ENCODE results near the gene BIRC7.

BIRC7 gene

DNA sequence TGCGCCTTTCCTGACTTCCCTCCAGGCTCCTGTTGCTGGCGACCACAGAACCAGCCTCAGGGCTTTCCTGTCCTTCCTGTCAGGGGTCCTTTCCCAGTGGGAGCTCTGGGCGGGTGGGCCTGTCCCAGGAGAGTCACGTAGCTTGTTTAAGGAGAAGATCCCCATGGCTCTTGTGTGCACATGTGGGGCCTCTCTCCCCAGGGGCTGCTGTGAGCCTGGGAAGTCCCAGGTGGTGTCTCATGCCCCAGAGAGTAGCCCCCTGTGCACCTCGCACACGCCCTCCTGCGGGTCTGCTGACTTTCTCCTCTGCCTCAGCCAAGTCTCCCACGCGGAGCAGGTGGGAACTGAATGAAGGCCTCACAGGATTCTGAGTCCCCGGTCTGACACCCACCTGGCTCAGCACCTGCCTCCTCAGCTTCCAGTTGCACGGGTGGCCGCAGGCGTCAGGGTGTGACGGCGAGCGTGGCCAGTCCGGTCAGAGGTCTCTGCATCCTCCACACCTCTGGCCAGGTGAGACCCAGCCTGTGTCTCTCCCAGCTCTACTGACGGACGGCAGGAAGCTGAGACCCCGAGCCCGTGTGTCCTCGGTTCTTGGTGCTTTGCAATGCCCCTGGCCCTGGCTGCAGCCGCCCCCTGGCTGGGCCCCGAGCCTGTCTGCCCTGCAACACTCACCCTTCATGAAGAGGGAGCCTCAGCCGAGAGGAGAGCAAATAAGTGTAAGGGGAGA, 24.2 kb downstream of the BIRC7 start:
- H3K9me3 ChIP-seq = no peaks in the 10 kb centered on the region
- H3K27me3 ChIP-seq = peaks cover 0 to 94% of the 10 kb centered on the region in 2 donors
- H3K27ac ChIP-seq = no peak overlapping the region
- no peak overlapping the region for H3K4me3 ChIP-seq
- TF ChIP-seq, protein P1, sequence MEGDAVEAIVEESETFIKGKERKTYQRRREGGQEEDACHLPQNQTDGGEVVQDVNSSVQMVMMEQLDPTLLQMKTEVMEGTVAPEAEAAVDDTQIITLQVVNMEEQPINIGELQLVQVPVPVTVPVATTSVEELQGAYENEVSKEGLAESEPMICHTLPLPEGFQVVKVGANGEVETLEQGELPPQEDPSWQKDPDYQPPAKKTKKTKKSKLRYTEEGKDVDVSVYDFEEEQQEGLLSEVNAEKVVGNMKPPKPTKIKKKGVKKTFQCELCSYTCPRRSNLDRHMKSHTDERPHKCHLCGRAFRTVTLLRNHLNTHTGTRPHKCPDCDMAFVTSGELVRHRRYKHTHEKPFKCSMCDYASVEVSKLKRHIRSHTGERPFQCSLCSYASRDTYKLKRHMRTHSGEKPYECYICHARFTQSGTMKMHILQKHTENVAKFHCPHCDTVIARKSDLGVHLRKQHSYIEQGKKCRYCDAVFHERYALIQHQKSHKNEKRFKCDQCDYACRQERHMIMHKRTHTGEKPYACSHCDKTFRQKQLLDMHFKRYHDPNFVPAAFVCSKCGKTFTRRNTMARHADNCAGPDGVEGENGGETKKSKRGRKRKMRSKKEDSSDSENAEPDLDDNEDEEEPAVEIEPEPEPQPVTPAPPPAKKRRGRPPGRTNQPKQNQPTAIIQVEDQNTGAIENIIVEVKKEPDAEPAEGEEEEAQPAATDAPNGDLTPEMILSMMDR (IDR thresholded peaks at IDR 0.05) = no peak
- peaks cover 0 to 3% (median 0%) of the 10 kb centered on the region in 4 donors for H3K4me1 ChIP-seq
- H3K36me3 ChIP-seq = no peaks in the 10 kb centered on the region
- DNase-seq = no peak
- intact Hi-C loops (cut with DNase I; ENCODE audit: low total_unique reads) = loop anchor here (5.0 kb wide), 1 partner anchor 493 kb away; no protein-coding TSS in a partner anchor

DNA sequence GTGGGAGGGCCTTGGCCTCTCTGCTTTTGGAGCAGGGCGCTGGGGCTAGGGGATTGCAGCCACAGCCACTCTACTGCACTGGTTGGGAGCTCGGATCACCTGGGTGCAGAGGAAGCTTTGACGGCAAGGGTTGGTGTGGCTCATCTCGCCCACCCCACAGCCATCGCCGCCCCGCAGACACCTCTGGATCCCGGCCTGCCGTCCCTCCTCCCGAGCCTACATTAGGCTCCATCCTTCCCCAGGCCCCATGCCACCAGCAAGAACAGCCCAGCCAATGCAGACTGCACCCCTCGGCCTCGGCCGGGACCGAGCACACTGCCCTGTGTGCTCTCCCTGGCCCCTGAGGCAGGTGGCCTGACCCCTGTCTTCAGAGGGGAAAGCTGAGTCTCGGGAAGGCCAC, 24.8 kb downstream of the BIRC7 start:
- H3K27ac ChIP-seq = no peak overlapping the region
- intact Hi-C loops (cut with DNase I; ENCODE audit: low total_unique reads) = no loop called here

GRCh38 chr20:63261060-63261794, 25.5 kb downstream of the BIRC7 start:
- TF ChIP-seq, protein P1 (IDR thresholded peaks at IDR 0.05) = no peak
- Histone ChIP-seq H3K27me3 (peaks cover 0 to 93% of the 10 kb centered on the region in 2 donors), H3K4me3 (no peak overlapping the region), H3K4me1 (no peaks in the 10 kb centered on the region), H3K9me3 (no peaks in the 10 kb centered on the region), H3K36me3 (no peaks in the 10 kb centered on the region), H3K27ac (no peak overlapping the region)
- DNase-seq = no peak
- intact Hi-C loops (cut with DNase I; ENCODE audit: low total_unique reads) = no loop called here

More for the DNA sequence above, 24.8 kb downstream of the BIRC7 start:
- no peaks in the 10 kb centered on the region for H3K36me3 ChIP-seq
- H3K27me3 ChIP-seq = peaks cover 0 to 93% of the 10 kb centered on the region in 2 donors
- TF ChIP-seq, protein P1 (IDR thresholded peaks at IDR 0.05) = no peak
- no peaks in the 10 kb centered on the region for H3K4me1 ChIP-seq
- H3K9me3 ChIP-seq = no peaks in the 10 kb centered on the region
- H3K4me3 ChIP-seq = no peak overlapping the region
- no peak for DNase-seq

DNA sequence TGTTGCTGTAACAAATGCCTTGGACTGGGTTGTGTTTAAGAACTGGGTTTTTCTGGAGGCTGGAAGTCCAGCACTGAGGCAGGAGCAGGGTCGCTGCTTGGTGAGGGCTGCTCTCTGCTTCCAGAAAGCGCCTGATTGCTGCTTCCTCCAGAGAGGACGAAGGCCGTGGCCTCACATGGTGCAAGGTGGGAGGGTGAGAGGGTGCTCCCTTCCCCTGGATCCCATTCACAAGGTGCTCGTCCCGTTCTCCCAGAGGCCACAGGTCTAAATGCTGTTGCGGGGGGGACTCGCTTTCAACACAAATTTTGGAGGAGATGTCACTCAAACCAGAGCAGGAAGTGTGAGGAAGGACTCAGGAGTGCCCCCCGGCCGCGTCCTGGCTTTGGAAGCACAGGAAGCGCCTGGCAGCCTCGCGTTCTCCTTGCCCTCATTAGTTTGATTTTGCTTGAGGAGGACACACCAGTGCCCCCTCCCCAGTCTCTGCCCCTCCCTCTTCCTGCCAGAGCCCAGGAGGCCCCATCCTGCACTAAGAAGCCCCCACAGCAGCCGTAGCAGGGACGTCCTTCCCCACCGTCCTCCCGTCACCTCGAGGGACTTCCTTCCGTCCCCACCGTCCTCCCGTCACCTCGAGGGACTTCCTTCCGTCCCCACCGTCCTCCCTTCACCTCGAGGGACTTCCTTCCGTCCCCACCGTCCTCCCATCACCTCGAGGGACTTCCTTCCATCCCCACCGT, 26.3 kb downstream of the BIRC7 start:
- H3K4me1 ChIP-seq = no peaks in the 10 kb centered on the region
- TF ChIP-seq, protein P1 (IDR thresholded peaks at IDR 0.05) = no peak
- peaks cover 0 to 91% of the 10 kb centered on the region in 2 donors for H3K27me3 ChIP-seq
- no peak overlapping the region for H3K27ac ChIP-seq
- H3K9me3 ChIP-seq = no peaks in the 10 kb centered on the region
- no peak for DNase-seq
- H3K36me3 ChIP-seq = no peaks in the 10 kb centered on the region
- H3K4me3 ChIP-seq = no peak overlapping the region
- intact Hi-C loops (cut with DNase I; ENCODE audit: low total_unique reads) = no loop called here

GRCh38 chr20:63262836-63263235, 27.1 kb downstream of the BIRC7 start:
- TF ChIP-seq, protein P1 (IDR thresholded peaks at IDR 0.05) = no peak
- H3K9me3 ChIP-seq = no peaks in the 10 kb centered on the region
- DNase-seq = no peak
- no peak overlapping the region for H3K4me3 ChIP-seq
- peaks cover 0 to 96% of the 10 kb centered on the region in 2 donors for H3K27me3 ChIP-seq
- intact Hi-C loops (cut with DNase I; ENCODE audit: low total_unique reads) = no loop called here
- H3K4me1 ChIP-seq = no peaks in the 10 kb centered on the region
- H3K27ac ChIP-seq = no peak overlapping the region
- no peaks in the 10 kb centered on the region for H3K36me3 ChIP-seq
